Islet of Langerhans (tissue), 1 donor: ENCODE measurements around the gene DMC1.

Source experiments
- FAIRE-seq: peaks from one replicate; lab custom pipeline; 2011; peaks lifted over from hg19 to GRCh38; lab: Jason Lieb, UNC

Gene DMC1

DNA sequence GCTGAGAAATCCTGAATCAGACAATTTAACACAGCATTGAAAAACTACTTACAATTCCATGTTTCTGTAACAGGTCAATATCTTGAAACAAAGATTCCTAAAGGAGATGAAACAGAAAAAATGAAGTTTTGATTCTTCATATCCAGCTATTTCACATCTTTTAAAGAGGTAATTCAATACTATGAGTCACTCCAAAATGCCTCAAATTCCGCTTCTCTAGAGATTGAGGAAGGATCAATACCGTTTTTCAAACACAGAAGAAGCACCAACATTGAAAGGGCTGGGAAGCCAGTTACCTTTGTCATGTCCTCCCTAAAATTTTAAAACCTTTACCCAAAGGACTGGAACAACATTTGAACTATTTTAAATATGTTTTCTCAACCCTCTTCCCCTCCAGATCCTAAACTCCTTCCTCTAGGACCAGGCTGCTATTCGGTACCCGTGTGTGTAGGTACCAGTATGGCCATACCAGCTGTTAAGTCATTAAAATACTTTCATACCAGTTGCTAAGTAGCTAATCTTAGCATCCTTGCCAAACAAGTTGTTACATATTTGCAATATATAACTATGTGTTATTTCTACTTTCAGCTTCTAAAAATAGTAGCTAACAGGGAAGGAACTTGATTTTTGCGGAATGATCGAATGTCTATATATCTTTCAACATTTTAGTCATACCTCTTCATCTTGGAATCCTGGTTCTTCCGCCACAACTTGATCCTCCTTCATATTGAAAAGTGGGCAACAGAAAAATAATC is 2.3 kb downstream of the DMC1 start:
- FAIRE-seq: no peak

DNA sequence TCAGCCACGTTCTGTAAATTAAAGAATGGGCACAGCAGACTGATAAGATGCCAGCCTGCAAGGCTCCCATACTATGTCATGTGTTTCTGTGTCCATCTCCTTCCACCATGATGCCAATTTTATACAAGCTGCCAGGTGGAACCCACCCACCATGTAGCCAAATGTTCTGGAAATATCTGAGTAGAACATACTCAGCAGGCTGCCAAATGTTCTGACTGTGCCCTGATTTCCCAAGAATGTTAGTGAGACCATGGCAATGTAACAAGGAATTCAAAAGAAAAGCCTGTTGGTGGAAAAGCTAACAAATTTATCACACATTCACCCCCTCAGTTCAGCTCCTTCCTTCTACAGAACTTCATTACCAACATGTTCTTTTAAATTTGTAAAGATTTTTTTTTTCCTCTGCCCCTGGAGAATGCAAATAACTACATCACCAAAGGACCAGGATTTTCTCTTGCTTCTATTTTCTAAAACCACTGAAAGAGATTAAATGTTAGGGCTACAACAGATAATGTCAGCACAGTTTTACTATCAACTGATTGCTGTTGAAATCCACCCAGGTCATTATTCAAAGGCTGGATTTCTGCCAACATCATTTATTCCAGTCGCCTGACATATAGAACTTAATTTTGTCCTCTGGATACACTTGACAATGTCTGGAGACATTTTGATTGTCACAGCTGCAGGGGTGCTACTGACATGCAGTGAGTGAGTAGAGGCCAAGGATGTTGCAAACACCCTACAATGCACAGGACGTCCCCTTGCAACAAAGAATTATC is 3.1 kb downstream of the DMC1 start:
- FAIRE-seq: no peak

DNA sequence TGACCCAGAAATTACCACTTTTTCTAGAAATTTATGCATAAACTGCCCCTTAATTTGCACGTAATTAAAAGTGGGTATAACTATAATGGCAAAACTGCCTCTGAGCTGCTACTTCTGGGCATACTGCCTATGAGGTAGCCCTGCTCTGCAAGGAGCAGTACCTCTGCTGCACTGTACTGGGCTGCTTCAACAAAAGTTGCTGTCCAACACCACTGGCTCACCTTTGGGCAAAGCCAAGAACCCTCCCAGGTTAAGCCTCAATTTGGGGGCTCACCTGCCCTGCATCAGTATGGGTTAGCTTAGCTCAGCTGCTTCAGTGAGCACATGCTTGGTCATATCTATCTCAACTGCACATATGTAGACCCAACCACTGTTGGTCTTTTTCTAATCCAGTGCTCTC is 4.5 kb downstream of the DMC1 start:
- no peak for FAIRE-seq

DNA sequence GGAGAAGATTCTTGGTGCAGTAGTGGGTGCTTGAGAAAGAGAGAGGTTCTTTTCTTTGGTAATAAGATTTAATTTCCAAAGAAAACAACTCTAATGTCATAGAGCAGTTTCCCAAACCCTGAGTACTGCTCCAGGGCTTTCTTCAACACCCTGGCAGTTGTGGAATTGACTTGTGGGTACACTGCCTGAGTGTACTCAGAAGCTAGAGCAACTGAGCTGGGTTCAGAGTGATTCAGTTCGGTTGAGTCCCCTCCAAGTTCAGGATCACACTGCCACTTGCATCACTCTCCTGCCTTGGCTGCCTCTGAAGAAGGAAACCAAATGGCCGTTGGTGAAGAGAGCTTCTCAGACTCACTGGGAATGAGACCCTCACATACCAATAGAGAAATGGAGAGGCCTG is 5.3 kb downstream of the DMC1 start:
- no peak for FAIRE-seq

DNA sequence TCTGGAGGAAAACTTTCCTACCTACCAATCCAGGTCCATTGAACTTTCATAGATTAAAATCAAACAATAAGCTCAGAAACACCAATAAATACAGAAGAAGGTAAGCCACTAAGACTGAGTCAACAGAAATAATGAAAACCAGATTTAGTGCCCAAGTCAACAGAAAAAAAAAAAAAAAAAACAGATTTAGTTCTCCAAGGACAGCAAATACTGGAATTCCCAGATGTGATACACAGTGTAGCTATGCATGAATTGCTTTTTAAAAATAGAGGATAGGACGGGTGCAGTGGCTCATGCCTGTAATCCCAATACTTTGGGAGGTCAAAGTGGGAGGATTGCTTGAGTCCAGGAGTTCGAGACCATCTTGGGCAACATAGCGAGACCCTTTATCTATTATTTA is 15.7 kb downstream of the DMC1 start:
- FAIRE-seq: no peak

DNA sequence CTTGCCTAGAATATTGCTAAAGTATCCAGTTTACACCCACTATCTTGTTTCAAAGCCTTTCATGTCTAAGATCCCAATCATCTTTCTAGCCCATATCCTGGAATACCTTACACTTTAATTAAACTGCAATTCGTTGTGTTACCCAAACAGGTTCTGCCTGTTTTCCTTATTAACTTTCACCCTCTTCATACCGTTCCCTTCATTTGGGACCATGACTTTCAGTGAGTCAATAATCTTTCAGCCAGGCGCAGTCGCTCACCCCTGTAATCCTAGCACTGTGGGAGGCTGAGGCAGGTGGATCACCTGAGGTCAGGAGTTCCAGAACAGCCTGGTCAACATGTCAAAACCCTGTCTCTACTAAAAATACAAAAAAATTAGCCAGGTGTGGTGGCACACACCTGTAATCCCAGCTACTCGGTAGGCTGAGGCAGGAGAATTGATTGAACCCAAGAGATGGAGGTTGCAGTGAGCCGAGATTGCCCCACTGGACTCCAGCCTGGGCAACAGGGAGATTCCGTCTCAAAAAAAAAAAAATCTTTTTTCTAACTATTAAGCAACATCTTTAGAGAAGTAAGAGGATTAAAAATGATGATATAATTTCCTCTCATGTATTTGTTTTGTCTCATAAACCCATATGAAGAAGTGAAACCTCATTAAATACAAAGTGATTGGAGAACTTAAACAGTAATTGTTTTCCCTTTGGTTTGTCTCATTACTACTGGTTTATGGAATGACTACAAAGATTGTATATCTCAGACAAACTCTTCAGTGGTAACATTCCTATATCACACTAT is 20.7 kb downstream of the DMC1 start:
- FAIRE-seq: no peak

DNA sequence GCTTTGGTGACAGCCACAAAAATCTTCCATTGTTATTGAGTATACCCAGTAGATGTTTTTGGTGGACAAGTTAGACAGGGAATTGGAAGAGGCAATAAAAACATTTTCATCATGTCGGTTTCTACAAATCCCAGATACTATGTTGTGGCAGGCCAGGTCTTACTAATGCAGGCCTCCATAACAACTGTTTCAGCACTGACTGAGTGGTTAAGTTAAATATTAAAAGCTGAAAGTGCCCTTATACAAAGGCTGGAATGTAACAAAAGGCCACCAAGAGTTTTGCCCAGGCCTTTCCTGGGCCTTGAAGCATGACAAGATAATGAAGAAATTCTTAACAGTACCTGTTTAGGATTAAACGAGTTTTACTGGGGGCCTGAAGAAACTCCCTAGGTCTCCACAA is 29.3 kb downstream of the DMC1 start:
- FAIRE-seq: no peak

DNA sequence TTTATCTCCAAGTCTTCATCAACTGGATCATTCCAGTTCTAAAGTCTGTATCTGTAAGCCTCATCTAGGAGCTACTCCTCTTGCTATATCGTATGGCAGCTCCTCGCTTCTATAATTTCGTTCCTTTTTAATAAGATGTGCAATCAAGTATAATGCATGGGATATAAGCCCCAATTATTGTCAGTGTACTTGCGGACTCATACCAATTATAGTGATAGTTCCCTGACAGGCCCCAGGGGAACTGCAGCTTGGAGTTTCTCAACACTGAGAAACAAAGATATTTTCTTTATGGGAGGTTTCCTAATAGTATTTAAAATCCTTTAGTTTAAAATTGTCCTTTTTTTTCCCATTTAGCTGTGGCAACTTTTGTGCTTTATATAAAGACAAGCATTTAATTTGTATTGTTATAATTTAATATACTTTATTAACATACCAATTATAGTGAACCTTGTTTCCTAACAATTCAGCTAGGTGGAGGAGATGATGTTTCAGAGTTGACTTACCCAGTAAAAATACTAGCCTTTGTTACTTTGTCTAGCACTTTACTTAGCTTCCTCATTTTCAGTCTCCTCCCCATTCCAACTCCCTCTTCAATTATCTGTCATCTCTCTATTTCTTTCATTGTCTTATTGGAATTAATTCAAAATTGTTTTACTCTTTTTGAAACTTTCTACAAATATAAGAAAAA is 38.6 kb downstream of the DMC1 start:
- FAIRE-seq: no peak

DNA sequence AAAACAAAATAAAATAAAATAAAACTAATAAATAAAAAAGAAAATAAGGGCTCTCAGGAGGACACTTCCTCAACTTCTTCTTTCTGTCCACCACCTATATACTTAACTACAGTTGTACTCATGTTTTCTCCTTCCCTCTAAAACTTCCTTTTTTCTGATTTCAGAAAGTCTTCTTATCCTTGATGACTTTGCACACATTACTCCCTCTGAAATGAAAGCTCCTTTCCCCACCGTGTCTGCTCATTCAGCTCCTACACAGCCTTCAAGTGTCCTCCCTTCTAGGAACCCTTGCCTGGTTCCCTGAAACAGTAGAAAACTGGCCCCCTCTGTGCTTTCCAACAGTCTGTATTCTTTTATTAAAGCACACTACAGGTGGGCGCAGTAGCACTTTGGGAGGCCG is 45.6 kb downstream of the DMC1 start:
- no peak for FAIRE-seq

DNA sequence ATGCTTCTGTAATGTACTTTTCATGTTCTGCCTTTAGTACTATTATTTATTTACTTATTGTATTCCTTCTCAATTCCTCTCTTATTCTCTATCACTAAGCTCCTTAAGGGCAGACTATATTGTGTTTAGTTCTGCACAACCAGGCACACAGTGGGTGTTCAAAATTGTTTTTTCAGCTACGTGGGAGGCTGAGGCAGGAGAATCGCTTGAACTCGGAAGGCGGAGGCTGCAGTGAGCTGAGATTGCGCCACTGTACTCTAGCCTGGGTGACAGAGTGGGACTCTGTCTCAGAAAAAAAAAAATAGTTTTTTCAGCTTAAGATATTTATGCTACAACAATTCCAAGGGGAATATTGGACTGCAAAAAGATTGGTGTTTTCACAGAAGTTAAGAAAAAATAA is 46.5 kb downstream of the DMC1 start:
- no peak for FAIRE-seq

DNA sequence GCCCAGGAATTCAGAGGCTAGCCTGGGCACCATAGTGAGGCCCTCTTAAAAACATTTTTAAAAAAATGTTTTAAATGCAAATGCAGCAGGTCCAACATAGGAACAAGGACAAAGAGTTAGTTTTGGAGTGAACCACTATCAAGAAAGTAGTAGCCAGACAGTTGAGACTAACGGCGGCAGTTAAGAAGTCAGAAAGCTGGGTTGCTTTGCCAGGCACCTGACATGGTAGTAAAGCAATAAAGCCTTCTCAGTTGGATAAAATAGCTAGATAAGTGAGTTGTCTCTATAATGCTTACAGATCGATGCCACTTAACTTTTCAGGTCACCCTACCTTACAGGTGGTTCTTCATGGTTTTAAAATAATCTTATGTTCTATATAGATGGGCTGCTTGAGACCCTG is 47.0 kb downstream of the DMC1 start:
- no peak for FAIRE-seq

DNA sequence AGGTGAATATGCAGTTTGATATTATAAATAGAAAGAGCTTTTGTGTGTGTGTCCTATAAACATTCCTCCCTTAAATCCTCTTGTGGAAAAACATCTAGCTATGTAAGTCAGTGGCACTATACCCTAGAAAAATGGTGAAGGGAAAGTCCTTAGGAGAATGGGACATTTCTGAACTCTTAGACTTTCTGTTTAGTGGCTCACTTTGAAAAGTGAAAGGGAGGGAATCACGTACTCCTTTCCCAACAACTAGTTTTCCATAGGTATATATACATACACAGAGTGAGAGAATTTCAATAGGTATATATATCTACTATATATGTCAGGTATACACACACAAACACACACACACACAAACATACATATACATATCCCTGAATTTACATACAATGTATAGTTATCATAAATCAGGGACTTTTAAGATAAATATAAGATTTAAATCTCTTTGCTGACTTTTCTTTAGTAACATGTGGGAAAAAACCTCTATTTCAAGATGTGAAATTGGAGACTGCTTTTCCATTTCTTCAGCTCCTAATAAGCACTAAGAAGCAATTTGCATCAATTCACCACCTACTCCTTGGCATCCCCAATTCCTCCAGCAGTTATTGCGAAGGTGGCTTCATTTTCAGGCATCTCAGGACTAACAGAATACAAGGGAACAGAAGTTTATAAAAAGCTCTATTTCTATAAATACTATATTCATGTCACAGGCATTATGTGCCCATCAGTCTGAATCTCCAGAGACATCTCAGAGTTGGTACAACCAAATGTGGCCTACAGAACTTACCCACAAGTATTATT is 50.3 kb downstream of the DMC1 start:
- no peak for FAIRE-seq

DNA sequence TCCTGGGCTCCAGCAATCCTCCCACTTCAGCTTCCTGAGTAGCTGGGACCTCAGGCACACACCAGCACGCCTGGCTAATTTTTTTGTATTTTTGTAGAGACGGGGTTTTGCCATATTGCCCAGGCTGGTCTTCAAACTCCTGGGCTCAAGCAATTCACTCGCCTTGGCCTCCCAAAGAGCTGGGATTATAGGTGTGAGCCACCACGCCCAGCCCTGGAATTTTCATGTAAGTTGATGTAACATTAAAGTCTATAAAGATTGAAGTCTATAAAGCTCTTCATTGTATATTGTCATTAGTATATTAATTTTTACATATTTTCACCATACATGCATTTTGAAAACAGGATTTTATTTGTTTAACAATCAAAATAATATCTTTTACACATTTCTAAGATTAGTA is 51.4 kb downstream of the DMC1 start:
- no peak for FAIRE-seq

DNA sequence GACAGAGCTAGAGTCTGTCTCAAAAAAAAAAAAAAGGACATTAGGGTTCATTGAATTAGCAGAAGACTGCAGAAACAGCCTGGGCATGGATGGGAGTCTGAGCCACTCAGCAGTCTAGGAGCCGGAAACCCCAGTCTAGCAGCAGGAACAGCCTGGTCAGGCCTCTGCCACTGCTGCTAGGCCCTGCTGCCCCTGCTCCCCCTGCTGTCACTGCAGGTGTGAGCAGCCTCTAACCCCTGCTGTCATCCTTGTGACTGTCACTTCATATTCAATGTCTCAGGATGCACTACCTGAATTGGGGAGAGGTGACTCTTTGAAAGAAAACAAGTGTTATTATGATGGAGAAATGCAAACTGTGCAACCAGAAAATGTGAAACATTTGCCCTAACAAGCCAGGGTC is 56.9 kb downstream of the DMC1 start:
- no peak for FAIRE-seq

DNA sequence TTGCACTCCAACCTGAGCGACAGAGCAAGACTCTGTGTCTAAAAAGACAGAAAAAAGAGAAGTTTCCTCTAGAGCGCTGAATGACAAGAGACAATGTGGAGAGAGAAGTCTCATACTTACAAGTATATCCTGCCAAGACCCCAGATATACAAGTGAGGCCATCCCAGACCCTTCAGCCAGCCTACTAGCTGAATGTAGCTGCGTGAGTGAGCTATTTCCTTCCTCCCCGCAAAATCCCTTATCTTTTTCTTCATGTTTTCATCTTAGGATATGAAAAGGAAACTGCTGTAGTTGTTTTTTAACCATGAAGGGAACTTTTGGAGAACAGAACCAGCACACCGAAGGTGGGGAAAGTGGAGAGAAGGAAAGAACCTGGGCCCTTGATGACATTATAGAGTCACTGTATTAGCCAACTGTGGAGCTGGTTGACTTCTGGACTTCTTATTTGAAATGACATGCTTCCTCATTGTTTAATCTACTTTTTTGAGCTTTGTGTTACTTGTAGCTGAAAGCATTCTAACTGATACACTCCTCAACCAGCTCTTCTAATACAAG is 59.5 kb downstream of the DMC1 start:
- no peak for FAIRE-seq

DNA sequence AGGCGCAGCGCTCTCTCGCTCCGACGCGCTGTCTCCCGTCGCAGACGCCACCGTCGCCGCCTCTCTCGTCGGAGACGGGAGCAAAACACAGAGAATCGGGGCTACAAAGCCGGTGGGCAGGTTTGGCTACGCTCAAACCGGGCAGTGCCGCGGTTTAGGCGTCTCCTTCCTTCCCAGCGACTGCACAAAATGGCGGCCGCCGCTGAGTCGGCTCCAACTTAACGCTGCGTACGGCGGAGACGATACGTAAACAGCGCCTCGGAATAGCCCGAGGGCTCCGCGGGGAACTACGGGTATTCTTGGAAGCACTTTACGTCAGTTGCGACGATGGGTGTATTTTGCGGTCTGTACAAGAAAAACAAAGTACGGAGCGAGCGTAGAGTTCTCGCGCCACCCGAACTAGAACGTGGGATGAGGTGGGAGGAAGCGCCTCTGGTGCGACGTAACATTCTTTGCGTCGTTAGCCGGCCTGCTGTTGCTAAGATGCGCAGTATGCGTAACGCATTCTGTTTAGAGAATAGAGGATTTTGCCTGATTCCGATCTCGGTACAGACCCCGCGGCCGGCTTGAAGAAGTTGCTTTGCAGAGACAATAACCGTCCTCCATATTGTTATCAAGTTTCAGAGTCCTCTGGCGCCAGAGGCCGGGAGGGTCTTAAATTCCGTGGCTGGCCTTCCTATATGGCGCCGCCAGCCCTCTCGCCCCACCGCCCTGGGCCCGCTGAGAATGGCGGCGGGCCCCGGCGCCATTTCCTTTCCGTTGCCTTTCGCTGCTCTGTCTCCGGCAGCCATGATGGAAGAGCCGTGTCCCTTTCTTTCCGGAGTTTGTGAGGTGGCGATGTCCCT is 63.6 kb downstream of the DMC1 start, which contains the start of gene DDX17:
Gene DDX17, minus strand, starts transcription at position 194 of the 845 bp plus-strand sequence.
- FAIRE-seq: peak; percentile 84

DNA sequence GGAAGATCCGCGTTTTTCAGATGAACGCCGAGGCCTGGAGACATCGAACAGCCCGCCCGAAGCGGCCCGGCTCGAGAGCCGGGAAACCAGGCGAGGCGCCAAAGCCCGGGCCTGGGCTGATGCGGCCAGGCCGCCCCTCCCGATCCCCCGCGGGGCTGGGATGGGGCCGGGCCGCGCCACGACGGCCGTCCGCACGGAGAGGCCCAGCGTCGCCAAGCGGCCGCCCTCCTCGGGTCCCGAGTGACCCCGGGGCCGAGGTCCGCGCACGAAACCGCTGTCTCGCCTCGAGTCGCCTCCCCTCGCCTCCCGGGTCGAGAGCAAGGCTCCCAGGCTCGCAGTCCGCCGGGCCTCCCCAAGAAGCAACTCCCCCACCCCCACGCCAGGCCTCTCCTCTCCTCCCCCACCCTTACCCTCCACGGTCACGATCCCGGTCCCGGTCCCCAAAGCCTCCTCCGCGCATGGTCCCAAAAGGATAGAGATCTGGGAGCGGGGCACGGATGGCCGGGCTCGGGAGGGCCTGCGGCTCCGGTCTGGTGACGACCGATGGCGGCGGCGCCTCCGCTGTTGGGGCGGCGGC is 64.4 kb downstream of the DMC1 start:
- no peak for FAIRE-seq

DNA sequence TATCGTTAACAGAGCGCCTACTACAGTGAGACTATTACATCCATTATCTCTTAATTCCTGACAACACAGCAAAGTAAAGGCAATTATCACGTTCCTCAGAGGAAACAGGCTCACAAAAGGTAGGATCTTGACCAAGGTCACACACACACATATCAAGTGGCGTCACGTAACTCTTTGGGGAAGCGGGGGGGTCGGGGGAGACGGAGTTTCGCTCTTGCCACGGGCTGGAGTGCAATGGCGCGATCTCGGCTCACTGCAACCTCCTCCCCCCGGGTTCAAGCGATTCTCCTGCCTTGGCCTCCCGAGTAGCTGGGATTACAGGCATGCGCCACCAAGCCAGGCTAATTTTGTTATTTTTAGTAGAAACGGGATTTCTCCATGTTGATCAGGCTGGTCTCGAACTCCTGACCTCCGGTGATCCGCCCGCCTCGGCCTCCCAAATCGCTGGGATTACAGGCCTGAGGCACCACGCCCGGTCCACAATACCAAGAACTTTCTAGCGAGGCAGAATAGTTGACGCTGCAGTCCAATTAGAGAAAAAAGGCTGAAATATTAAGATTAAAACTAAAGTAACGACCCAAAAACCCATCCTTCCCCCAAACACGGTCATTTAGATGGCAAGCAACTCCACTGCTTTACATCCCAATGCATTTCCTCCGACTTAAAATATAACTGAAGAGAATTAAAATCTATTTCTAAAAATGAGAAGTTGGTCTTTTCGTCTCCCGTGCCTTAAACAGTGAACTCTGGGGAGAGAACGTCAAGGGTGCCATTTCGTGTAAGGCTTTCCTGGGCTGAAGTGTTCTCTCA is 65.0 kb downstream of the DMC1 start:
- FAIRE-seq: no peak

DNA sequence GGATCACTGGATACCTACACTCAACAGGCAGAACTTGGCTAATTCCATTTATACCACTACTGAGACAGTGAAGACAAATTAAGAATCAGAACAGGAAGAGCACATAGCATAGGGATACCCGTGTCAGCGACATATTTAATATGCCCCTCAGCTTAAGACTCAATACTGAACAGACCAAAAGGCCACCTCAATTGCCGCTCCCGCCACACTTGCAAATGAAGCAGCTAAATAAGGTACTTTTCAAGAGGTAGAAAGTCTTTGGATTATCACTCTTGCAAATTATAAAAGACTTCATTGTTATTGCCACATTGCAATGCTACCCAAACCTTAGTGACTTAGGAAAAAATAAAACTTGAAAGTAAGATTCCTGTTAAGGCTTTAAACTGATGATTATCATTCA is 67.0 kb downstream of the DMC1 start:
- no peak for FAIRE-seq
